ENCODE results near the gene NKTR. TPM values are rescaled to one million over a fixed set of nuclear protein-coding genes. Genes with fewer than 3 reads are reported as not detected.

Gene NKTR
- total RNA-seq, 4 donors from 2014 or later: 130 to 244 (median 148) TPM

- TF ChIP-seq, protein P1, sequence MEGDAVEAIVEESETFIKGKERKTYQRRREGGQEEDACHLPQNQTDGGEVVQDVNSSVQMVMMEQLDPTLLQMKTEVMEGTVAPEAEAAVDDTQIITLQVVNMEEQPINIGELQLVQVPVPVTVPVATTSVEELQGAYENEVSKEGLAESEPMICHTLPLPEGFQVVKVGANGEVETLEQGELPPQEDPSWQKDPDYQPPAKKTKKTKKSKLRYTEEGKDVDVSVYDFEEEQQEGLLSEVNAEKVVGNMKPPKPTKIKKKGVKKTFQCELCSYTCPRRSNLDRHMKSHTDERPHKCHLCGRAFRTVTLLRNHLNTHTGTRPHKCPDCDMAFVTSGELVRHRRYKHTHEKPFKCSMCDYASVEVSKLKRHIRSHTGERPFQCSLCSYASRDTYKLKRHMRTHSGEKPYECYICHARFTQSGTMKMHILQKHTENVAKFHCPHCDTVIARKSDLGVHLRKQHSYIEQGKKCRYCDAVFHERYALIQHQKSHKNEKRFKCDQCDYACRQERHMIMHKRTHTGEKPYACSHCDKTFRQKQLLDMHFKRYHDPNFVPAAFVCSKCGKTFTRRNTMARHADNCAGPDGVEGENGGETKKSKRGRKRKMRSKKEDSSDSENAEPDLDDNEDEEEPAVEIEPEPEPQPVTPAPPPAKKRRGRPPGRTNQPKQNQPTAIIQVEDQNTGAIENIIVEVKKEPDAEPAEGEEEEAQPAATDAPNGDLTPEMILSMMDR (IDR thresholded peaks at IDR 0.05; ENCODE audit: low read depth): no peak
These were observed 13.0 kb downstream of the NKTR start for GRCh38 chr3:42613462-42613861.

DNA sequence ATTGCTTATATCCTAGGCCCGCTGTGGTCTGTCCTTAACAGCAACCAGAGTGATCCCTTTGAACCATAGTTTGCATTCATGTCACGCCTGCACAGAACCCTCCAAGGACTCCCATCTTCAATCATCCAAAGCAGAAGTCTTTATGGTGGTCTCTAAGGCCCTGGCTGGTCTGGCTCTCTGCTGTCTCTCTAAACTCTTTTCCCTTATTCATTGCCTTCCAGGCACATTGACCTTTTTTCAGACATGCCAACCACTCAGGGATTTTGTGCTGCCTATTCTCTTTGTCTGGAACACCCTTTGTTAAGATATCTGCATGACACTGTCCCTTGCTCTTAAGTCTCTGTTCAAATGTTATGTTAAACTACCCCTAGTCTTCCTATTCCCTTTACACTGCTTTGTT is 31.1 kb downstream of the NKTR start:
- TF ChIP-seq, protein P1 (IDR thresholded peaks at IDR 0.05; ENCODE audit: low read depth): no peak

- TF ChIP-seq, protein P1 (IDR thresholded peaks at IDR 0.05; ENCODE audit: low read depth): no peak
These were observed 31.7 kb downstream of the NKTR start for GRCh38 chr3:42632146-42632545.

DNA sequence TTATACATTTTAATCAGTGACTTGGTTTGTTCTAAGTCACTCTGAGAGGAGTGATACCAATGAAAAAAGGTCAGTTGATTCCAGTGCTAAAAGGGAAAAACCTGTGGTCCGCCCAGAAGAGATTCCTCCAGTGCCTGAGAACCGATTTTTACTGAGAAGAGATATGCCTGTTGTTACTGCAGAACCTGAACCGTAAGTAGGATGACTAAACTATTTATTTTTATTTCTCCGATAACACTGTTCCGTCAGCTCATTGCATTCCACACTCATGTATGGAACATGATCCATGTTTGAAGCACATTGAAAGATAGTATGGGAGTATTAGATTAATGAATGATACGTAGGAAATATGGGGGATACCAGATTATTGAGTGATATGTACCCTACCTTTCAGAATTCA is 33.1 kb downstream of the NKTR start:
- TF ChIP-seq, protein P1 (IDR thresholded peaks at IDR 0.05; ENCODE audit: low read depth): no peak

GRCh38 chr3:42635111-42635510 is 34.6 kb downstream of the NKTR start:
- TF ChIP-seq, protein P1 (IDR thresholded peaks at IDR 0.05; ENCODE audit: low read depth): no peak

- TF ChIP-seq, protein P1 (IDR thresholded peaks at IDR 0.05; ENCODE audit: low read depth): no peak
These were observed 36.5 kb downstream of the NKTR start for GRCh38 chr3:42637001-42637400.

DNA sequence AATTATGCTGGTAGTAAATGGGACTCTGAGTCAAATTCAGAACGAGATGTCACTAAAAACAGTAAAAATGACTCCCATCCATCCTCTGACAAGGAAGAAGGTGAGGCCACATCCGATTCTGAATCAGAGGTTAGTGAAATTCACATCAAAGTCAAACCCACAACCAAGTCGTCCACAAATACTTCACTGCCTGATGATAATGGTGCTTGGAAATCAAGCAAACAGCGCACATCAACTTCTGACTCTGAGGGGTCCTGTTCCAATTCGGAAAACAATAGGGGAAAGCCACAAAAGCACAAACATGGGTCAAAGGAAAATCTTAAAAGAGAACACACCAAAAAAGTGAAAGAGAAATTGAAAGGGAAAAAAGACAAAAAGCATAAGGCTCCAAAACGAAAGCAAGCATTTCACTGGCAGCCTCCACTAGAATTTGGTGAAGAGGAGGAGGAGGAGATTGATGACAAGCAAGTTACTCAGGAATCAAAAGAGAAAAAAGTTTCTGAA is 37.9 kb downstream of the NKTR start:
- TF ChIP-seq, protein P1 (IDR thresholded peaks at IDR 0.05; ENCODE audit: low read depth): no peak

Data from subcutaneous adipose tissue (tissue), 4 donors.